Measurements from ENCODE around the gene ALK.

Gene ALK

GRCh38 chr2:29662861-29663260, 258.5 kb downstream of the ALK start:
- no peak for TF ChIP-seq CTCF (conservative IDR thresholded peaks at IDR 0.05)
- H3K27ac ChIP-seq: no peak overlapping the region

- TF ChIP-seq CTCF (conservative IDR thresholded peaks at IDR 0.05): no peak
- no peak overlapping the region for H3K27ac ChIP-seq
These were observed 261.2 kb downstream of the ALK start for GRCh38 chr2:29660201-29660600.

GRCh38 chr2:29659178-29659577, 262.2 kb downstream of the ALK start:
- H3K27ac ChIP-seq: no peak overlapping the region
- no peak for TF ChIP-seq CTCF (conservative IDR thresholded peaks at IDR 0.05)

- no peak for TF ChIP-seq CTCF (conservative IDR thresholded peaks at IDR 0.05)
- no peak overlapping the region for H3K27ac ChIP-seq
These were observed 263.7 kb downstream of the ALK start for GRCh38 chr2:29657674-29658073.

- no peak overlapping the region for H3K27ac ChIP-seq
- TF ChIP-seq CTCF (conservative IDR thresholded peaks at IDR 0.05): no peak
These were observed 265.8 kb downstream of the ALK start for GRCh38 chr2:29655391-29656086.

- no peak overlapping the region for H3K27ac ChIP-seq
- TF ChIP-seq CTCF (conservative IDR thresholded peaks at IDR 0.05): no peak
These were observed 270.7 kb downstream of the ALK start for GRCh38 chr2:29650631-29651097.

- no peak overlapping the region for H3K27ac ChIP-seq
- 0 out of 2 replicates have a peak, but pooled peaks have one; percentile 18 for TF ChIP-seq CTCF (conservative IDR thresholded peaks at IDR 0.05)
These were observed 276.4 kb downstream of the ALK start for GRCh38 chr2:29644949-29645348.
